Erythroblast (primary cell): ENCODE measurements around the gene TNFRSF13B.

Experiments used
- GATA1 ChIP-seq: IDR thresholded peaks from 2 replicates; pipeline ENCODE4 v1.6.1; 2011; ENCODE audit warnings: low read depth, mild to moderate bottlenecking, control low read depth, low read length, moderate library complexity
- POLR2A ChIP-seq: IDR thresholded peaks from 2 replicates; pipeline ENCODE4 v1.6.1; 2011; ENCODE audit warnings: mild to moderate bottlenecking, low read length

GRCh38 chr17:16906680-16907079 lies 65.2 kb downstream of the TNFRSF13B start:
- TF ChIP-seq POLR2A = no peak
- no peak for TF ChIP-seq GATA1
